HepG2 (cell line): ENCODE measurements around the gene C2orf78. TPM values are rescaled to one million over a fixed set of nuclear protein-coding genes. Genes with fewer than 3 reads are reported as not detected.

Experiments
- ATAC-seq: fragments of 200-7000 bp; cut with Tn5 transposase; 3 replicates; pipeline ENCODE4 v1.9.1; 2020; ENCODE audit warnings: mild to moderate bottlenecking, moderate library complexity
- BruUV-seq: library from RNA; stranded (reverse); fragments of 400-500 nt; replicated peaks from 2 replicates; lab custom pipeline; 2021; lab: Mats Ljungman, UMichigan
- CTCF ChIA-PET: fragments of 300-600 bp; formaldehyde crosslinking; extraction: SDS; loops from one replicate; lab custom pipeline; 2021; ENCODE audit warnings: low total read pairs, inconsistent platforms, low intra/inter-chr PET ratio; lab: Yijun Ruan, JAX
- POLR2A ChIA-PET: fragments of 350-600 bp; sonication (Branson Sonifier 250); formaldehyde crosslinking; loops from one replicate; lab custom pipeline; 2020; ENCODE audit warnings: antibody characterized with exemption, inconsistent platforms; lab: Yijun Ruan, JAX
- DNase-seq: peaks from one replicate; pipeline ENCODE4 v3.0.0-alpha.2; 2015; ENCODE audit warnings: low spot score
- FAIRE-seq: peaks from 3 replicates; lab custom pipeline; 2011; peaks lifted over from hg19 to GRCh38; lab: Jason Lieb, UNC
- H2AFZ ChIP-seq: one replicate; pipeline ENCODE4 v1.6.1; 2011; ENCODE audit warnings: low read length, inconsistent platforms
- H3K27ac ChIP-seq: fragments of 300-600 bp; 3 replicates; pipeline ENCODE4 v1.8.0; 2011; ENCODE audit warnings: mixed run types, mild to moderate bottlenecking, mixed read lengths, low read length, inconsistent platforms; ENCODE audit not compliant: insufficient read depth; ENCODE audit errors: extremely low read length
- H3K27me3 ChIP-seq, 2 experiments: fragments of 200-600 bp in 1 of 2; 2 replicates in 1 of 2; 3 replicates in 1 of 2; pipeline versions ENCODE4 v1.6.0 to v1.8.0; 2011; ENCODE audit warnings: low read length in 2 of 2, mild to moderate bottlenecking in 2 of 2, moderate library complexity in 2 of 2, inconsistent platforms in 1 of 2; ENCODE audit not compliant: insufficient read depth in 2 of 2, control insufficient read depth in 1 of 2
- H3K36me3 ChIP-seq, 2 experiments: fragments of 200-600 bp in 1 of 2; replicated peaks in 1 of 2; 2 replicates in 1 of 2; 3 replicates in 1 of 2; pipeline versions ENCODE4 v1.5.1 to v1.8.0; 2011; ENCODE audit warnings: low read length in 2 of 2, inconsistent platforms in 1 of 2; ENCODE audit not compliant: insufficient read depth in 2 of 2, control insufficient read depth in 1 of 2
- H3K4me1 ChIP-seq: 2 replicates; pipeline ENCODE4 v1.5.1; 2012; ENCODE audit warnings: low read length, inconsistent platforms; ENCODE audit not compliant: insufficient read depth
- H3K4me2 ChIP-seq: 2 replicates; pipeline ENCODE4 v1.6.0; 2011; ENCODE audit warnings: low read depth, low read length, inconsistent platforms
- H3K4me3 ChIP-seq, 3 experiments: fragments of 200-600 bp in 1 of 3; sonication (generic), shearing (Covaris generic) in 1 of 3; replicated peaks in 1 of 3; 2 replicates each; pipeline ENCODE4 v1.5.1; 2011 to 2016; ENCODE audit warnings: low read length in 3 of 3, inconsistent platforms in 2 of 3, low read depth in 2 of 3, mild to moderate bottlenecking in 2 of 3, control low read depth in 1 of 3, mixed read lengths in 1 of 3; ENCODE audit not compliant: insufficient read depth in 1 of 3
- H3K79me2 ChIP-seq: one replicate; pipeline ENCODE4 v1.6.1; 2011; ENCODE audit warnings: low read length, inconsistent platforms; ENCODE audit not compliant: insufficient read depth
- H3K9ac ChIP-seq: 2 replicates; pipeline ENCODE4 v1.6.0; 2011; ENCODE audit warnings: mild to moderate bottlenecking, low read depth, low read length, inconsistent platforms; ENCODE audit not compliant: insufficient read depth
- H3K9me3 ChIP-seq: 2 replicates; pipeline ENCODE4 v1.5.1; 2012; ENCODE audit warnings: mild to moderate bottlenecking, low read length
- H4K20me1 ChIP-seq: 2 replicates; pipeline ENCODE4 v1.6.0; 2011; ENCODE audit warnings: inconsistent platforms, mild to moderate bottlenecking, low read length, moderate library complexity; ENCODE audit not compliant: insufficient read depth
- MAFF ChIP-seq: IDR thresholded peaks from 2 replicates; pipeline ENCODE4 v1.6.1; 2011; ENCODE audit warnings: low read depth, low read length, improper control_type of control experiment
- MAFK ChIP-seq, 2 experiments: IDR thresholded peaks in 1 of 2; conservative IDR thresholded peaks in 1 of 2; 2 replicates each; pipeline ENCODE4 v1.6.1; 2011; ENCODE audit warnings: improper control_type of control experiment in 2 of 2, low read length in 2 of 2
- PITX1 ChIP-seq: sonication (generic); formaldehyde crosslinking; IDR thresholded peaks from 2 replicates; pipeline ENCODE4 v1.5.1; 2020; ENCODE audit warnings: mild to moderate bottlenecking, missing genetic modification reagents
- RARG ChIP-seq: sonication (generic); formaldehyde crosslinking; IDR thresholded peaks from 2 replicates; pipeline ENCODE4 v1.4.0; 2020; ENCODE audit warnings: low read depth, mild to moderate bottlenecking, missing genetic modification reagents
- SALL2 ChIP-seq: sonication (generic); formaldehyde crosslinking; IDR thresholded peaks from 2 replicates; pipeline ENCODE4 v1.8.1; 2023; ENCODE audit warnings: mild to moderate bottlenecking, missing genetic modification reagents, inconsistent platforms
- SUZ12 ChIP-seq: fragments of 150-350 bp; IDR thresholded peaks from 2 replicates; pipeline ENCODE4 v1.6.1; 2014; ENCODE audit warnings: low read depth, low read length
- YY1 ChIP-seq: IDR thresholded peaks from 2 replicates; pipeline ENCODE4 v1.6.1; 2011; ENCODE audit warnings: low read length, low read depth, moderate library complexity, mild to moderate bottlenecking; ENCODE audit not compliant: insufficient read depth, insufficient replicate concordance
- ZNF143 ChIP-seq: sonication (generic); formaldehyde crosslinking; IDR thresholded peaks from 2 replicates; pipeline ENCODE4 v1.4.0; 2020; ENCODE audit warnings: missing genetic modification reagents
- ZNF883 ChIP-seq: sonication (generic); formaldehyde crosslinking; IDR thresholded peaks from 2 replicates; pipeline ENCODE4 v1.5.1; 2020; ENCODE audit warnings: mild to moderate bottlenecking, missing genetic modification reagents; ENCODE audit errors: not compliant biosample characterization
- WGBS: methylation state at CpG from one replicate; pipeline ENCODE4 v1.1.6; 2017; ENCODE audit warnings: low lambda C conversion rate; 5-methylcytosine and 5-hydroxymethylcytosine counted together
- in situ Hi-C: cut with HindIII; loops from 2 replicates; pipeline ENCODE4 v1.10.0; 2017; ENCODE audit warnings: low pct_unique_long_range_greater_than_20kb; ENCODE audit not compliant: extremely low pct_ligation_motif_present
- intact Hi-C: fragments of 100-400 bp; cut with micrococcal nuclease; formaldehyde crosslinking; loops from one replicate; pipeline ENCODE4 v1.10.0; 2022; ENCODE audit not compliant: unreplicated experiment
- polyA plus RNA-seq, 8 experiments: library from polyadenylated mRNA; depleted of rRNA in 3 of 8; stranded (reverse) in 7 of 8; unstranded in 1 of 8; fragments of >200 nt; fragmentation: Illumina TruSeq in 4 of 8; extraction: Trizol in 4 of 8; gene quantifications; 2 replicates each; pipeline versions ENCODE4 v1.2.1 to v1.2.3, GENCODE V29; 2011 to 2016; ENCODE audit warnings: low read depth in 4 of 8, missing spikeins in 1 of 8, mixed read lengths in 1 of 8; ENCODE audit not compliant: insufficient read depth in 1 of 8
- total RNA-seq, 5 experiments: library from RNA; depleted of rRNA; stranded (reverse); fragments of >200 nt; fragmentation: Illumina TruSeq; extraction: Trizol; gene quantifications; 2 replicates each; pipeline ENCODE4 v1.2.3, GENCODE V29; 2016; ENCODE audit warnings: low read depth in 1 of 5
- TF ChIP-seq, protein P1 (sequence below): sonication (generic); formaldehyde crosslinking; IDR thresholded peaks from 2 replicates; pipeline ENCODE4 v1.8.1; 2023; ENCODE audit warnings: missing genetic modification reagents, mild to moderate bottlenecking, borderline replicate concordance
- TF ChIP-seq, protein P2 (sequence below): IDR thresholded peaks from 2 replicates; pipeline ENCODE4 v1.6.1; 2012; ENCODE audit warnings: inconsistent platforms

C2orf78 gene
- total and polyA plus RNA-seq, 2 of the 13 experiments (the other 11 are each of a cell fraction or from before 2014, with no cell fraction given): not detected

DNA sequence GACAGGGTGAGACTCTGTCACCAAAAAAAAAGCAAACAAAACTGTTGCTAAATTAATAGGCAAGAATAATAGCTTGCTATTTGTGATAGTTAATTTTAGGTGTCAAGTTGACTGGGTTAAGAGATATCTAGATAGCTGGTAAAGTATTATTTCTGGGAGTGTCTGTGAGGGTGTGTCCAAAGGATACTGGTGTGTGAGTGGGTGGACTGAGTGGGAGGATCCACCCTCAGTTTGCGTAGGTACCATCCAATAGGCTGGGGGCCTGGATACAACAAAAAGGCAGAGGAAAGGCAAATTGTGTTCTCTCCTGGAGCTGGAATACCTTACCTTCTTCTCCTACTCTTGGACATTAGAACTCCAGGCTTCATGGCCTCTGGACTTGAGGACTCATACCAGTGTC lies 19.0 kb upstream of the C2orf78 start (continued):
- TF ChIP-seq, protein P1, sequence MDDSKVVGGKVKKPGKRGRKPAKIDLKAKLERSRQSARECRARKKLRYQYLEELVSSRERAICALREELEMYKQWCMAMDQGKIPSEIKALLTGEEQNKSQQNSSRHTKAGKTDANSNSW (CRISPR knock-in tag): no peak
- TF ChIP-seq, protein P2, sequence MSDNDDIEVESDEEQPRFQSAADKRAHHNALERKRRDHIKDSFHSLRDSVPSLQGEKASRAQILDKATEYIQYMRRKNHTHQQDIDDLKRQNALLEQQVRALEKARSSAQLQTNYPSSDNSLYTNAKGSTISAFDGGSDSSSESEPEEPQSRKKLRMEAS: no peak
- TF ChIP-seq PITX1 (CRISPR knock-in tag) (no peak), ZNF883 (CRISPR knock-in tag) (no peak), SUZ12 (no peak)

DNA sequence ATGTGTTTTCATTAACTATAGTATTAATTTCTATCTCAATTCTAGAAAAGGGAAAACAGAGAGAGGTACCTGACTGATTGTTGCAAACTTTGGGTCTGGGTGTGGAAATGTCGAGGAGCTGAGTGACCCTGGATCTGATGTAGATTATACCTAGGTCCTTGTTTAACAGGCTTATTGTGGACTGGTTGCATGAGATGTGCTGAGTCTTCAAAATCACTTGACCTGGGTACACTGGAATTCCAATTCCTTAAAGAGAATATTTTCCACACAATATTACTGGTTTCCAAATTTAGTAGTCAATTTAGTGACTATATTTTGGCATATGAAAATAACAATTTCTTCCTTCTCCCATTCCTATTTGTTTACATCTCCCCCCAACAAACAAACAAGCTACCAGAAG lies 17.6 kb upstream of the C2orf78 start:
- no peaks in the 10 kb centered on the region; the same call in 1 of the 2 replicates for H4K20me1 ChIP-seq
- H3K9me3 ChIP-seq: no peaks in the 10 kb centered on the region
- H3K27me3 ChIP-seq: no peaks in the 10 kb centered on the region
- FAIRE-seq: no peak
- no peak overlapping the region for H3K4me2 ChIP-seq
- ChIA-PET POLR2A (no interaction called here), CTCF (no interaction called here)
- no peak overlapping the region for H3K9ac ChIP-seq
- no peak for ATAC-seq
- H3K36me3 ChIP-seq: peaks cover 29 to 86% of the 10 kb centered on the region in 2 experiments
- in situ Hi-C loops (no loop called here), intact Hi-C loops (no loop called here)
- BruUV-seq: no TSS peak
- no peak overlapping the region for H3K4me3 ChIP-seq
- no peak for DNase-seq
- TF ChIP-seq MAFK (conservative IDR thresholded peaks at IDR 0.05 in 1 of 2, IDR thresholded peaks at IDR 0.05 in 1 of 2; ENCODE audit: low read length in 2 of 2) (peak; percentile 75), YY1 (no peak), MAFF (peak; percentile 61), SALL2 (no peak), ZNF143 (CRISPR knock-in tag) (no peak), RARG (no peak)
- no peaks in the 10 kb centered on the region for H3K79me2 ChIP-seq
- H3K27ac ChIP-seq: no peak overlapping the region
- H3K4me1 ChIP-seq: no peaks in the 10 kb centered on the region
- WGBS: 100% methylated on average over 1 of the region's 1 CpG
- H2AFZ ChIP-seq: no peak overlapping the region
